Natural killer cell (primary cell): ENCODE data around the gene CXCL9. TPM values are rescaled to one million over a fixed set of nuclear protein-coding genes. Genes with fewer than 3 reads are reported as not detected.

Experiments used
- ATAC-seq, 3 donors: fragments of 150-1000 bp in 2 of 3; fragments of 200-7000 bp in 1 of 3; cut with Tn5 transposase; 1 replicate in 1 of 3; 2 replicates in 2 of 3; pipeline ENCODE4 v1.10.0; 2021; ENCODE audit warnings: mild to moderate bottlenecking in 2 of 3, moderate library complexity in 2 of 3
- DNase-seq, 2 donors: peaks; one replicate each; pipeline versions ENCODE4 v3.0.0 to v3.0.0-alpha.2; 2013 to 2021; ENCODE audit warnings: mixed read lengths in 1 of 2
- H3K27ac ChIP-seq: one replicate; pipeline ENCODE4 v1.5.1; 2013; ENCODE audit warnings: mild to moderate bottlenecking, low read length
- H3K27me3 ChIP-seq: one replicate; pipeline ENCODE4 v1.6.1; 2013; ENCODE audit warnings: low read length; ENCODE audit not compliant: control insufficient read depth, insufficient read depth
- H3K36me3 ChIP-seq: one replicate; pipeline ENCODE4 v1.6.1; 2013; ENCODE audit warnings: low read length; ENCODE audit not compliant: control insufficient read depth, insufficient read depth
- H3K4me1 ChIP-seq: one replicate; pipeline ENCODE4 v1.6.1; 2013; ENCODE audit warnings: low read length; ENCODE audit not compliant: control insufficient read depth, insufficient read depth
- H3K4me3 ChIP-seq: one replicate; pipeline ENCODE4 v1.5.1; 2013; ENCODE audit warnings: low read length
- H3K9me3 ChIP-seq: one replicate; pipeline ENCODE4 v1.6.1; 2013; ENCODE audit warnings: low read length; ENCODE audit not compliant: control insufficient read depth, insufficient read depth
- H3K27ac Mint-ChIP-seq, 2 donors: one replicate each; pipeline ENCODE4 v1.8.0; 2022; ENCODE audit warnings: mild to moderate bottlenecking in 2 of 2, mixed read lengths in 2 of 2, moderate library complexity in 1 of 2
- H3K27me3 Mint-ChIP-seq, 2 donors: one replicate each; pipeline ENCODE4 v1.8.0; 2022; ENCODE audit warnings: low read depth in 2 of 2, mixed read lengths in 2 of 2
- H3K36me3 Mint-ChIP-seq: one replicate; pipeline ENCODE4 v1.8.0; 2022; ENCODE audit warnings: mixed read lengths
- H3K4me1 Mint-ChIP-seq, 2 donors: one replicate each; pipeline ENCODE4 v1.8.0; 2022; ENCODE audit warnings: mixed read lengths in 2 of 2
- H3K4me3 Mint-ChIP-seq: one replicate; pipeline ENCODE4 v1.8.0; 2022; ENCODE audit warnings: mild to moderate bottlenecking, moderate library complexity, mixed read lengths
- H3K9me3 Mint-ChIP-seq, 2 donors: one replicate each; pipeline ENCODE4 v1.8.0; 2022; ENCODE audit warnings: mixed read lengths in 2 of 2
- CTCF ChIP-seq: fragments of 200-600 bp; IDR thresholded peaks from one replicate; pipeline ENCODE4 v1.8.0; 2022; ENCODE audit warnings: antibody characterized with exemption
- WGBS: methylation state at CpG from one replicate; pipeline ENCODE4 v1.1.7; 2013; ENCODE audit warnings: missing lambda C conversion rate; ENCODE audit not compliant: insufficient coverage; 5-methylcytosine and 5-hydroxymethylcytosine counted together
- intact Hi-C: fragments of 100-400 bp; cut with micrococcal nuclease; formaldehyde crosslinking; loops from one replicate; pipeline ENCODE4 v1.14.2; 2022
- total RNA-seq, 4 donors: library from RNA; stranded (reverse); fragments of 120-200 nt in 1 of 4; gene quantifications; one replicate each; pipeline versions ENCODE4 v1.2.3 to v1.2.4, GENCODE V29; 2013 to 2022

Gene CXCL9
- total RNA-seq, 3 donors from 2014 or later (not counting 1 experiment from before 2014, with no cell fraction given): not detected

GRCh38 chr4:75989846-75990528, 17.3 kb downstream of the CXCL9 start:
- Mint-ChIP-seq H3K4me3 (peak overlapping the region; percentile 92), H3K36me3 (no peaks in the 10 kb centered on the region), H3K27me3 (peaks cover 2 to 7% of the 10 kb centered on the region in 2 donors), H3K27ac (peak overlapping the region; percentile 78 to 80), H3K4me1 (peaks cover 24 to 28% of the 10 kb centered on the region in 2 donors), H3K9me3 (no peaks in the 10 kb centered on the region)
- ATAC-seq (no peak), DNase-seq (peak in 1 of 2 donors; percentile 25)
- intact Hi-C loops: loop anchor here (1.0 to 5.0 kb wide), 3 partner anchors 49 to 268 kb away; partner anchors contain the start of genes NAAA, NUP54 and USO1
- no peaks in the 10 kb centered on the region for H3K27me3 ChIP-seq
- peaks cover 13% of the 10 kb centered on the region for H3K4me1 ChIP-seq
- TF ChIP-seq CTCF: no peak
- H3K27ac ChIP-seq: peak overlapping the region; percentile 27
- WGBS: under 1% methylated on average over 15 of the region's 20 CpGs
- H3K9me3 ChIP-seq: no peaks in the 10 kb centered on the region
- H3K36me3 ChIP-seq: no peaks in the 10 kb centered on the region
- peak overlapping the region; percentile 91 for H3K4me3 ChIP-seq

GRCh38 chr4:75985116-75985515, 22.2 kb downstream of the CXCL9 start:
- H3K4me3 ChIP-seq: no peak overlapping the region
- no peak for TF ChIP-seq CTCF
- peaks cover 17% of the 10 kb centered on the region for H3K36me3 ChIP-seq
- Mint-ChIP-seq H3K27ac (no peak overlapping the region), H3K27me3 (no peaks in the 10 kb centered on the region), H3K4me1 (peaks cover 24 to 28% of the 10 kb centered on the region in 2 donors), H3K9me3 (no peaks in the 10 kb centered on the region), H3K36me3 (no peaks in the 10 kb centered on the region), H3K4me3 (no peak overlapping the region)
- no peaks in the 10 kb centered on the region for H3K9me3 ChIP-seq
- ATAC-seq: no peak
- 91% methylated on average over 3 of the region's 3 CpGs for WGBS
- no peaks in the 10 kb centered on the region for H3K27me3 ChIP-seq
- H3K27ac ChIP-seq: no peak overlapping the region
- peaks cover 5% of the 10 kb centered on the region for H3K4me1 ChIP-seq
- intact Hi-C loops: no loop called here
- no peak for DNase-seq

GRCh38 chr4:75980576-75980975, 26.7 kb downstream of the CXCL9 start:
- TF ChIP-seq CTCF: no peak
- Histone ChIP-seq H3K27ac (no peak overlapping the region), H3K9me3 (no peaks in the 10 kb centered on the region), H3K27me3 (no peaks in the 10 kb centered on the region), H3K36me3 (peaks cover 50% of the 10 kb centered on the region), H3K4me3 (no peak overlapping the region), H3K4me1 (no peaks in the 10 kb centered on the region)
- intact Hi-C loops: no loop called here
- no peaks in the 10 kb centered on the region for H3K4me1 Mint-ChIP-seq
- peaks cover 16% of the 10 kb centered on the region for H3K36me3 Mint-ChIP-seq
- H3K4me3 Mint-ChIP-seq: no peak overlapping the region
- no peak overlapping the region for H3K27ac Mint-ChIP-seq
- ATAC-seq (no peak), DNase-seq (no peak)
- H3K27me3 Mint-ChIP-seq: no peaks in the 10 kb centered on the region
- no peaks in the 10 kb centered on the region for H3K9me3 Mint-ChIP-seq
- 100% methylated on average over 4 of the region's 4 CpGs for WGBS

GRCh38 chr4:75976177-75976576, 31.1 kb downstream of the CXCL9 start:
- Mint-ChIP-seq H3K27ac (no peak overlapping the region), H3K27me3 (no peaks in the 10 kb centered on the region), H3K36me3 (peaks cover 28% of the 10 kb centered on the region), H3K4me1 (no peaks in the 10 kb centered on the region), H3K9me3 (no peaks in the 10 kb centered on the region), H3K4me3 (no peak overlapping the region)
- no peak overlapping the region for H3K4me3 ChIP-seq
- no CpG with 5 or more reads among the region's 2 CpGs for WGBS
- ATAC-seq (no peak), DNase-seq (no peak)
- TF ChIP-seq CTCF: no peak
- no peak overlapping the region for H3K27ac ChIP-seq
- intact Hi-C loops: no loop called here
- H3K36me3 ChIP-seq: peaks cover 73% of the 10 kb centered on the region
- H3K27me3 ChIP-seq: no peaks in the 10 kb centered on the region
- no peaks in the 10 kb centered on the region for H3K4me1 ChIP-seq
- no peaks in the 10 kb centered on the region for H3K9me3 ChIP-seq
